Activated naive CD4-positive, alpha-beta T cell treated with anti-CD3 and anti-CD28 coated beads for 36 hours (primary cell): Measurements from ENCODE around the gene PARP6. TPM values are rescaled to one million over a fixed set of nuclear protein-coding genes. Genes with fewer than 3 reads are reported as not detected.

Source experiments
- CTCF ChIA-PET: fragments of 350-600 bp; sonication (Branson Sonifier 250); formaldehyde crosslinking; loops from one replicate; lab custom pipeline; 2021; ENCODE audit warnings: antibody characterized with exemption; lab: Charles Lee
- DNase-seq: peaks from one replicate; pipeline ENCODE4 v3.0.0-alpha.2; 2020
- H3K27ac Mint-ChIP-seq: one replicate; pipeline ENCODE4 v1.8.0; 2021; ENCODE audit warnings: mild to moderate bottlenecking, mixed read lengths
- H3K27me3 Mint-ChIP-seq: one replicate; pipeline ENCODE4 v1.8.0; 2021; ENCODE audit warnings: low read depth, mixed read lengths
- H3K36me3 Mint-ChIP-seq: one replicate; pipeline ENCODE4 v1.8.0; 2021; ENCODE audit warnings: low read depth, mixed read lengths
- H3K4me1 Mint-ChIP-seq: one replicate; pipeline ENCODE4 v1.8.0; 2021; ENCODE audit warnings: low read depth, mixed read lengths
- H3K4me3 Mint-ChIP-seq: one replicate; pipeline ENCODE4 v1.8.0; 2021; ENCODE audit warnings: mild to moderate bottlenecking, moderate library complexity, mixed read lengths
- H3K9me3 Mint-ChIP-seq: one replicate; pipeline ENCODE4 v1.8.0; 2021; ENCODE audit warnings: mixed read lengths
- intact Hi-C: fragments of 100-400 bp; cut with micrococcal nuclease; formaldehyde crosslinking; loops from one replicate; pipeline ENCODE4 v1.15.1; 2023
- total RNA-seq, 2 experiments: library from RNA; stranded (reverse); gene quantifications; one replicate each; pipeline ENCODE4 v1.2.3, GENCODE V29; 2021

Gene PARP6
- total RNA-seq, 2 experiments from 2014 or later, result 38.8 to 44.7 TPM

GRCh38 chr15:72238586-72238985 is 33.8 kb downstream of the PARP6 start:
- Mint-ChIP-seq H3K4me3 (no peak overlapping the region), H3K27ac (no peak overlapping the region), H3K4me1 (peaks cover 37% of the 10 kb centered on the region), H3K36me3 (peaks cover 5% of the 10 kb centered on the region), H3K9me3 (no peaks in the 10 kb centered on the region), H3K27me3 (no peaks in the 10 kb centered on the region)
- CTCF ChIA-PET, result interaction anchor here (0.6 to 6.4 kb wide), 5 partner anchors 13 to 1921 kb away, joined by 3 to 36 read pairs (median 3); no protein-coding TSS in a partner anchor
- no peak for DNase-seq
- intact Hi-C loops, result no loop called here

- Mint-ChIP-seq H3K36me3 (peaks cover 5% of the 10 kb centered on the region), H3K27me3 (no peaks in the 10 kb centered on the region), H3K9me3 (no peaks in the 10 kb centered on the region), H3K4me3 (no peak overlapping the region), H3K27ac (peak overlapping the region; percentile 81), H3K4me1 (peaks cover 39% of the 10 kb centered on the region)
- no peak for DNase-seq
- CTCF ChIA-PET, result interaction anchor here (0.7 to 6.4 kb wide), 3 partner anchors 12 to 35 kb away, joined by 3 to 36 read pairs (median 4); no protein-coding TSS in a partner anchor
- intact Hi-C loops, result loop anchor here (1.0 kb wide), 2 partner anchors 10 to 33 kb away; no protein-coding TSS in a partner anchor
These were observed 34.5 kb downstream of the PARP6 start for GRCh38 chr15:72237853-72238224.

- peak; percentile 91 for DNase-seq
- Mint-ChIP-seq H3K36me3 (peaks cover 5% of the 10 kb centered on the region), H3K9me3 (no peaks in the 10 kb centered on the region), H3K27ac (peak overlapping the region; percentile 81), H3K4me3 (peak overlapping the region; percentile 67), H3K4me1 (peaks cover 45% of the 10 kb centered on the region), H3K27me3 (no peaks in the 10 kb centered on the region)
- intact Hi-C loops, result loop anchor here (1.0 kb wide), 2 partner anchors 9 to 32 kb away; no protein-coding TSS in a partner anchor
- CTCF ChIA-PET, result interaction anchor here (0.7 to 6.4 kb wide), 3 partner anchors 11 to 36 kb away, joined by 3 to 36 read pairs (median 4); no protein-coding TSS in a partner anchor
These were observed 35.1 kb downstream of the PARP6 start for GRCh38 chr15:72237029-72237852.

GRCh38 chr15:72236381-72237003 is 35.9 kb downstream of the PARP6 start:
- H3K27ac Mint-ChIP-seq, result peak overlapping the region; percentile 81
- H3K27me3 Mint-ChIP-seq, result no peaks in the 10 kb centered on the region
- H3K36me3 Mint-ChIP-seq, result peaks cover 3% of the 10 kb centered on the region
- peaks cover 47% of the 10 kb centered on the region for H3K4me1 Mint-ChIP-seq
- CTCF ChIA-PET, result interaction anchor here (6.4 kb wide), 1 partner anchor 11 kb away, joined by 36 read pairs; no protein-coding TSS in a partner anchor
- H3K9me3 Mint-ChIP-seq, result no peaks in the 10 kb centered on the region
- no peak for DNase-seq
- intact Hi-C loops, result loop anchor here (1.0 kb wide), 2 partner anchors 8 to 31 kb away; no protein-coding TSS in a partner anchor
- H3K4me3 Mint-ChIP-seq, result peak overlapping the region; percentile 67

GRCh38 chr15:72235298-72235697 is 37.1 kb downstream of the PARP6 start:
- H3K27ac Mint-ChIP-seq, result no peak overlapping the region
- intact Hi-C loops, result no loop called here
- H3K4me1 Mint-ChIP-seq, result peaks cover 47% of the 10 kb centered on the region
- no peak for DNase-seq
- peaks cover 4% of the 10 kb centered on the region for H3K36me3 Mint-ChIP-seq
- H3K27me3 Mint-ChIP-seq, result no peaks in the 10 kb centered on the region
- CTCF ChIA-PET, result interaction anchor here (6.4 kb wide), 1 partner anchor 9 kb away, joined by 36 read pairs; no protein-coding TSS in a partner anchor
- H3K4me3 Mint-ChIP-seq, result no peak overlapping the region
- H3K9me3 Mint-ChIP-seq, result no peaks in the 10 kb centered on the region

- Mint-ChIP-seq H3K9me3 (no peaks in the 10 kb centered on the region), H3K27me3 (no peaks in the 10 kb centered on the region), H3K4me3 (no peak overlapping the region), H3K27ac (no peak overlapping the region), H3K36me3 (peaks cover 13% of the 10 kb centered on the region), H3K4me1 (peaks cover 40% of the 10 kb centered on the region)
- DNase-seq, result no peak
- CTCF ChIA-PET, result no interaction called here
- intact Hi-C loops, result no loop called here
These were observed 38.6 kb downstream of the PARP6 start for GRCh38 chr15:72233769-72234168.

- peak overlapping the region; percentile 100 for H3K4me3 Mint-ChIP-seq
- H3K27me3 Mint-ChIP-seq, result no peaks in the 10 kb centered on the region
- H3K9me3 Mint-ChIP-seq, result no peaks in the 10 kb centered on the region
- peaks cover 27% of the 10 kb centered on the region for H3K36me3 Mint-ChIP-seq
- CTCF ChIA-PET, result interaction anchor here (0.6 to 1.4 kb wide), 4 partner anchors 29 to 53 kb away, joined by 3 to 7 read pairs (median 6); no protein-coding TSS in a partner anchor
- H3K4me1 Mint-ChIP-seq, result peaks cover 26% of the 10 kb centered on the region
- peak overlapping the region; percentile 99 for H3K27ac Mint-ChIP-seq
- intact Hi-C loops, result loop anchor here (1.0 to 2.0 kb wide), 4 partner anchors 32 to 455 kb away; partner anchors contain the start of genes BBS4, HIGD2B and PARP6
- peak; percentile 78 for DNase-seq
These were observed 40.4 kb downstream of the PARP6 start for GRCh38 chr15:72231833-72232478.

- peaks cover 25% of the 10 kb centered on the region for H3K4me1 Mint-ChIP-seq
- H3K27me3 Mint-ChIP-seq, result no peaks in the 10 kb centered on the region
- H3K36me3 Mint-ChIP-seq, result peaks cover 32% of the 10 kb centered on the region
- CTCF ChIA-PET, result interaction anchor here (1.1 to 1.4 kb wide), 4 partner anchors 20 to 54 kb away, joined by 3 to 7 read pairs (median 6); no protein-coding TSS in a partner anchor
- peak within 1 kb of the TSS; percentile 99 for H3K27ac Mint-ChIP-seq
- peak; percentile 98 for DNase-seq
- intact Hi-C loops, result loop anchor here (1.0 to 2.0 kb wide), 3 partner anchors 41 to 456 kb away; partner anchors contain the start of genes BBS4, HIGD2B and PARP6
- peak within 1 kb of the TSS; percentile 100 for H3K4me3 Mint-ChIP-seq
- H3K9me3 Mint-ChIP-seq, result no peaks in the 10 kb centered on the region
These were observed 41.1 kb downstream of the PARP6 start, which contains the start of gene PKM for GRCh38 chr15:72231066-72231832. TSS of gene PKM (minus strand) at chr15:72231190. CDS start at chr15:72219097, 12,093 bp downstream.

GRCh38 chr15:72230197-72231065 is 41.9 kb downstream of the PARP6 start:
- peak; percentile 88 for DNase-seq
- Mint-ChIP-seq H3K4me3 (peak overlapping the region; percentile 100), H3K9me3 (no peaks in the 10 kb centered on the region), H3K27ac (peak overlapping the region; percentile 99), H3K36me3 (peaks cover 41% of the 10 kb centered on the region), H3K27me3 (no peaks in the 10 kb centered on the region), H3K4me1 (peaks cover 32% of the 10 kb centered on the region)
- intact Hi-C loops, result loop anchor here (1.0 to 2.0 kb wide), 3 partner anchors 42 to 456 kb away; partner anchors contain the start of genes BBS4, HIGD2B and PARP6
- CTCF ChIA-PET, result interaction anchor here (1.1 to 1.2 kb wide), 2 partner anchors 19 to 34 kb away, joined by 3 to 7 read pairs; no protein-coding TSS in a partner anchor

- H3K4me1 Mint-ChIP-seq, result peaks cover 34% of the 10 kb centered on the region
- intact Hi-C loops, result loop anchor here (2.0 to 10.0 kb wide), 5 partner anchors 147 to 1765 kb away; partner anchors contain the start of genes ADPGK, BBS4, HEXA and HIGD2B
- CTCF ChIA-PET, result interaction anchor here (1.1 kb wide), 1 partner anchor 19 kb away, joined by 3 read pairs; no protein-coding TSS in a partner anchor
These were observed 42.5 kb downstream of the PARP6 start for GRCh38 chr15:72229947-72230196.

More at GRCh38 chr15:72229947-72230196, 42.5 kb downstream of the PARP6 start:
- H3K4me3 Mint-ChIP-seq, result peak overlapping the region; percentile 100
- no peak for DNase-seq
- no peaks in the 10 kb centered on the region for H3K27me3 Mint-ChIP-seq
- H3K27ac Mint-ChIP-seq, result peak overlapping the region; percentile 96
- no peaks in the 10 kb centered on the region for H3K9me3 Mint-ChIP-seq
- peaks cover 43% of the 10 kb centered on the region for H3K36me3 Mint-ChIP-seq
